ENCODE measurements around the gene MAP2K7. TPM values are rescaled to one million over a fixed set of nuclear protein-coding genes. Genes with fewer than 3 reads are reported as not detected.

The MAP2K7 gene
- total RNA-seq, 1 experiment from 2014 or later: 8.3 TPM

DNA sequence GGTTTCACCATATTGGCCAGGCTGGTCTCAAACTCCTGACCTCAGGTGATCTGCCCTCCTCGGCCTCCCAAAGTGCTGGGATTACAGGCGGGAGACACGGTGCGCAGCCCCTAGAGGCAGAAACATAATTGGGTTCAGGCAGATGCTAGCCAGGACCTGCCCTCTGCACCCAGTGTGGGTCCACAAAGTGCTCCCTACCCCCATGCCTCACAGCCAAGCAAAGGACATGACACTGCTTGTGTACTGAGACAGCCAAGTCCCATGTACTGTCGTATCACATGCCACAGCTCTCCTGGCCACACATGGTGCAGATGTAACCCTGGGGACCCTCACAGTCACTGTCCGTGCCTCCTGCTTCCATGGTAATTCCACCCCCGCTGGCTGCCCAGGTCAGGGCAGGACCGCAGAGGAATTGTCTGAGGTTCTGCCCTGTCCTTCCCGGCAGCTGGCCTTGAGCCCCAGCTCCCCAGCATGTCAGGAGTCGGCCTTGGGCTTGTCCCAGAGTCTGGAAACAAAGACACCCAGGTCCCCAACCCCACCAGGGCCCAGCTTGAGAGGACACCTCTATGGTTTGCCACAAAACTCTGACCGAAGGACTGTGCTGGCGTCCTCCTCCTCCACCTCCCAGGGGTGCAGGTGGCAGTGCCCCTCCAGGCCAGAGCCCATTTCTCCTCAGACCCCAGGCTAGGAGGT, 37.1 kb upstream of the MAP2K7 start:
- no peak for DNase-seq (ENCODE audit: low read depth)

DNA sequence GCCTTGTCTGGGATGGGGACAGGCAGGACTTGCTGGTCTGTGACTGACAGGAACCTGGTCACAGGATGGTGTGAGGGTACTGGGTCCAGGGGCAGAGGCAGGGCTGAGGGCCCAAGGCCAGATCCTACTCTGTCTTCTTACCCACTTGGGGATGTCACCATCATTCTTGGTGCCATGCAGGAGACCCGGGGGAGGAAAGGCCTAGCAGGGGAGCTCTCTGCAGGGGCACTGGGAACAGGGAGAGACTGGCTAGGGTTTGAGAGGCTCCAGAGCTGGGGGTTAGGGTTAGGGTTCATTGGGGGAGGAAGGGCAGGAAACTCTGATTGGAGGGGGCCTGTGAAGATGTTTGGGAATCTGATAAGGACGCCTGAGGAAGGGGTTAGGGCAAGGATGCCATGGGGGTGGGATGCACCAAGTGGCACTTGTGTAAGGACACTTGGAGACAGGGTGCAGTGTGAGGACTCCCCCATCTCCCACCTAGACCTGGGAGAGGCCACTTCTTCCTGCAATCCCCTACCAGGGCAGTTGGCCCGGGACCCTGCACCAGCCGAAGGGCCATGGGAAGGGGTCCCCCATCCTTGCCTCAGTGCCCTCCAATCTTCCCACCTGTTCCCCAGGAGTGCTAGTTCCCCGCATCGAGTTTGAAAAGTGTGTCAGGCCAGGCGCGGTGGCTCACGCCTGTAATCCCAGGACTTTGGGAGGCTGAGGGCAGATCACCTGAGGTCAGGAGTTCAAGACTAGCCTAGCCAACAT, 36.4 kb upstream of the MAP2K7 start:
- DNase-seq (ENCODE audit: low read depth): no peak

DNA sequence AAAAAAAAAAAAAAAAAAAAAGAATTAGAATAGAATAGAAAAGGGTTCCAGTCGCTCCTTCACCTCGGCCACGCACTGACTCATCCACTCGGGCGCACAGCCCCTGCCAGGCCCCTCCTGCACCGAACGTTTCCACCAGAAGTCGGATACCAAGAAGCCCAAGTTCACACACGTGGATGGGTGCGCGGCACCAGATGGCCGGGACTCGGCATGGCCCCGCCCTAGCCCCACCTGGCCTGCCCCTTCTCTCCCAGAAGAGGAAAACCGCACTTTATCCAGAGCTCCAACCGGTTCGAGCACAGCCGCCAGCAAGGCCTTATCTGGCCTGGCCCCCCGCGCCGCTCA, 35.4 kb upstream of the MAP2K7 start:
- DNase-seq (ENCODE audit: low read depth): no peak

DNA sequence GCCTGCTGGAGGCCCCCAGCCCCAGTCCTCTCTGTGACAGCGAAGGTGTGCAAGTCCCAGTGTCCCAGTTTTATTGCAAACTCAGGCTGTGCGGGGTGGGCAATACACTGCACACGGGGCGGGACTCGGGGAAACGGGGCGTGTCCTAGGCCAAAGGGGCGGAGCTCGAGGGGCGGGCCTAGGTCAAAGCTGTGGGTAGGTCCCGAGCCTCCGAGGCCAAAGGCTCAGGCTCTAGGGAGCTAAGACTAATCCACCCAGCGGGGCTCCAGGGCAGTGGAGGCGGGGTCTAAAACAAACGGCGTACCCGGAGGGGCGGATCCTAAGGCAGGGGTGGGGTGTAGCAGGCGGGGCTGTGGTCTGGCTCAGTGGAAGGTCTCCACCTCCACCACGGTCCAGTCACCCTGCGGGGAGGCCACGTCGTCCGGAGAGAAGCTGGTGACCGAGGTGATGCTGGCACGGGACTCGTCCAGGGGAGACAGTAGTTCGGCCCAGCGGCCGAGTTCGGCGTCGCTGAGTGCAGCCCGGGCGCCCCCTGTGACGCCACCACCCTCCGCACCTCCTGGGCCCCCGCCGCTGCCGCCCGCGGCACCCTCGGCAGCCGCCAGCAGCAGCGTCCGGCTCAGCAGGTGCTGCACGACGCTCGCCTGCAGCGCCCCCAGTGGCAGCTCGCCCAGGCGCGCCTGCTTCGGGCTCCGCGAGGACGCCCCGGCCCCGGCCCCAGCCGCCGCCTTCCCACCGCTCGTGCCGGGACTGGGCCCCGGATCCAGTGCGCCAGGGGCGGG, 34.8 kb upstream of the MAP2K7 start:
- DNase-seq (ENCODE audit: low read depth): no peak

DNA sequence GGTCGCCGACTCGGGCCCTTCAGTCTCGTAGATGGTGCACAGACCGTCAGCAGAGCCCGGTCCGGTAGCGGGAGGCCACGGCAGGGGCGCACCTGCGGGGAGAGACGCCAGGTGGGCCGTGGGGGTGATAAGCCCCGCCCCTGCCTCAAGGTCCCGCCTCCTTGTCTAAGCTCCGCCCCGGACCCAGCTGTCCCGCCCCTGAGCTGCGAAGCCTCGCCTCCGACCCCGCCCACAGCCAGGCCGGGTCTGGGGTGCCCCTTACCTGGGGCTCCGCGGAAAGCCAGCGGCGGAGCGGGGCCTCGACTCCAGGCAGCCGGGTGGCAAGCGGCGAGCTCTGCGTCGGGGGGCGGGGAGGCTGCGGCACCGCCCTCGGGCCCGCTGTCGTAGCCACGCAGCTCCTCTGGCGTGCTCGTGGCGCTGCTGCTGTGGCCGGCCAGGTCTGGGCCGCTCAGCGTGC, 34.2 kb upstream of the MAP2K7 start:
- no peak for DNase-seq (ENCODE audit: low read depth)

DNA sequence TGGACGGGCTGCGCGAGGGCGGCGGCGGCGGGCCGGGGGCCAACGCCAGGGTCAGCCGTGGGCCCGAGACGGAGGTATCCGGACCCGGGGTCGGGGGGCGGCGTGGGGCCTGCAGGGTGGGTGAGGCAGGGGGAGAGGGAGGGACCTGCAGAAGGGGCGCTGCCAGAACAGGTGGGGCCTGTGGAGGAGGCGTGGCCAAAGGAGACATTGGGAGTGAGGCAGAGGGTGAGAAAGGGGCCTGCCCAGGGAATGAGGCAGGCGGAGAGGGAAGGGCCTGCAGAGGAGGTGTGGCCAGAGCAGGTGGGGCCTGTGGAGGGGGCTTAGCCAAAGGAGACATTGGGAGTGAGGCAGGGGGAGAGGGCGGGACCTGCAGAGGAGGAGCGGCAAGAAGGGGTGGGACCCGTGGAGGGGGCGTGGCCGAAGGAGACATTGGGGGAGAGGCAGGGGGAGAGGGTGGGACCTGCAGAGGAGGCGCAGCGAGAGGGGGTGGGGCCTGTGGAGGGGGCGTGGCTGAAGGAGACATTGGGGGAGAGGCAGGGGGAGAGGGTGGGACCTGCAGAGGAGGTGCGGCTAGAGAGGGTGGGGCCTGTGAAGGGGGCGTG, 33.7 kb upstream of the MAP2K7 start:
- DNase-seq (ENCODE audit: low read depth): no peak

DNA sequence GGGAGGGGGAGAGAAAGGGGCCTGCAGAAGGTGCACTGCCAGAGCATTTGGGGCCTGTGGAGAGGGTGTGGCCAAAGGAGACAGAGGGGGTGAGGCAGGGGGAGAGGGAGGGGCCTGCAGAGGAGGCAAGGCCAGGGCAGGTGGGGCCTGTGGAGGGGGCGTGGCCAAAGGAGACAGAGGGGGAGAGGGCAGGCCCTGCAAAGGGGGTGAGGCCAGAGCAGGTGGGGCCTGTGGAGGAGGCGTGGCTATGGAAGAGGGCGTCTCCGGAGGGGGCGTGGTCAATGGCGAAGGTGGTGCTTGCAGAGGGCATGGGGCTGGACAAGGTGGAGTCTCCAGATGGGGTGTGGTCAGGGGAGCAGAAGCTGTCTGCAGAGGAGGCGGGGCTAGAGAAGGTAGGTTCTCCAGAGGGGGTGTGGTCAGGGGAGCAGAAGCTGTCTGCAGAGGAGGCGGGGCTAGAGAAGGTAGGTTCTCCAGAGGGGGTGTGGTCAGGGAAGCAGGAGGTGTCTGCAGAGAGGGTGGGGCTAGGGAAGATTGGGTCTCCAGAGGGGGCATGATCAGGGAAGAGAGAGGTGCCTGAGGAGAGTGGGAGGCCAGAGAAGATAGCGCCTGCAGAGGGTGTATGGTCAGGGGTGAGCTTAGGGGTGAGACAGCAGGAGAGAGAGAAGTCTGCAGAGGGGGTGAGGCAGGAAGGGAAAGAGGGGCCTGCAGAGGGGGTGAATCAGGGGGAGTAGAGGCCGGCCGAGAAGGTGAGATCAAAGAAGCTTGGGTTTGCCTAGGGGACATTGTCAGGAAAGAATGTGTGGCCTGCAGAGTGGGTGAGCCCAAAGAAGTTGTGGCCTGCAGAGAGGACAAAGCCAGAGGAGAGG, 32.9 kb upstream of the MAP2K7 start:
- peak; percentile 70 for DNase-seq (ENCODE audit: low read depth)

DNA sequence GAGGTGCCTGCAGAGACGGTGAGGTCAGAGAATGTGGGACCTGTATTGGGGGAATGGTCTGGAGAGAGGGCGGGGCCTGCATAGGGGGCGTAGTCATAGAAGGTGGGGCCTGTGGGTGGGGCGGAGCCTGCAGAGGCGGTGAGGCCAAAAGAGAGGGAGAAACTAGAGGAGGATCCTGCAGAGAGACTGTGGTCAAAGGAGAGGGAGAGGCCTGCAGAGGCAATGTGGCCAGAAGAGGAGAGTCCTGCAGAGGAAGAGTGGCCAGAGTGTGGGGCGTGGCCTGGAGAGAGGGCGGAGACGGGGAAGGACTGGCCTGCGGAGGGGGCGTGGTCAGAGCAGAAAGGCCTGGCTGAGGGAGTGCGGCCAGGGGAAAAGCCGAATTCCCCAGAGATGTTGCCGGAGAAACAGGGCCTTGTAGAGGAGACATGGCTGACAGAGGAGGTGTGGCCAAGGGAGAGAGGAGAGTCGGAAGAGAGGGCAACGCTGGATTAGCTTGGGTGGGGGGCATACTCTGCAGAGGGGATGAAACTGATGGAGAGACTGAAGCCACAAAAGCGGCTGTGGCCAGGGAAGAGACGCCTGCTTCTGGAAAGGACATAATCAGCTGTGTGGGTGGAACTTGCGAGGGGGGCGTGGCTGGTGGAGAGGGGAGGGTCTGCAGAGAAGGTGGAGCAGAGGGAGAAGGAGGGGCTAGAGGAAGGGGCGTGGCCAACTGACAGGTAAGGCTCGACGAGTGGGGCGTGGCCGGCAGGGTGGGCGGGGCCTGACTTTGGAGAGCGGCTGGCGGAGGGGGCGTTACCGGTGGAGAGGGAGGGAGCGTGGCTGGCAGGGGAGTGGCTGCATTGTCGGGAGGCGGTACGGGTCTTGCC, 32.0 kb upstream of the MAP2K7 start:
- peak; percentile 90 for DNase-seq (ENCODE audit: low read depth)

DNA sequence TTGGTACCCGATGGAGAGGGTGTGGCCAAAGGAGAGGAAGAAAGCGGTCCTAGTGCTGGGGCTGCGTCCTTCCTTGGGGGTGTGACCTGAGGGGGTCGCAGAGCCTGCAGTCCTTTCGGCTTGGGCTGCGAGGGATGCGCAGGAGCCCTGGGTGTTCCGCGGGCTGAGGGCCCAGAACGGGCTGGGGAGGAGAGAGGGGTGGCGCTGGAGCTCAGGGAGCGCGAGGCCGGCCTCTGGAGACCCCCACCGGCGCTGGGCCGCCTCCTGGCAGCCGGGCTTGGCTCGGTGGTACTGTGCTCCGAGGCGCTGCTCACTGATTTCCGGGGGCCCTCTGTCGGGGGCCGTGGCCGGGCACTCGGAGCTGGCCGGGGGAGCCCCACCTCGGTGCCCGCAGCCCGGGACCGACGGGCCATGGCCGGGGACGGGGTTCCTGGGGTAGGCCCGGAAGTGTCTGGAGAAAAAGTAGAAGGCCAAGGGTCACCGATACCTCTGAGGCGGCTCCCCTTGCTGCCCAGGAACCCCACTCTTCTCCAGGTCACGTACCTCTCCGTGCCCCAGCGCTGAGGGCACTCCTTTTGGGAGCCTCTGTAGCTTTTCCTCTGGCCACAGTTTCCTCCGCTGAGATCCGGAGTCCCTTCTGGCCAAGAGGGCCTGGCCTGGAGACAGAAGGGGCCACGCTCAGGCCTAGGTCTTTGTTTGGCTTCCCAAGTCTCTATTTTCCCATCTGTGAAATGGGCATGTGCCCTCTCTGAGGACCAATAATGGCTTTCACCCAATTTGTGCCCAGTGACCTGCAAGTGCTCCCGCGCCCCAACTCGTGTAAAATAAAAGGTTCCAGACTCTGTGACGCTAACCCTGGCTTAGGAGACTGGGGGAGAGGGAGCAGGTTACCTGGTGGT, 31.1 kb upstream of the MAP2K7 start:
- DNase-seq (ENCODE audit: low read depth): no peak

DNA sequence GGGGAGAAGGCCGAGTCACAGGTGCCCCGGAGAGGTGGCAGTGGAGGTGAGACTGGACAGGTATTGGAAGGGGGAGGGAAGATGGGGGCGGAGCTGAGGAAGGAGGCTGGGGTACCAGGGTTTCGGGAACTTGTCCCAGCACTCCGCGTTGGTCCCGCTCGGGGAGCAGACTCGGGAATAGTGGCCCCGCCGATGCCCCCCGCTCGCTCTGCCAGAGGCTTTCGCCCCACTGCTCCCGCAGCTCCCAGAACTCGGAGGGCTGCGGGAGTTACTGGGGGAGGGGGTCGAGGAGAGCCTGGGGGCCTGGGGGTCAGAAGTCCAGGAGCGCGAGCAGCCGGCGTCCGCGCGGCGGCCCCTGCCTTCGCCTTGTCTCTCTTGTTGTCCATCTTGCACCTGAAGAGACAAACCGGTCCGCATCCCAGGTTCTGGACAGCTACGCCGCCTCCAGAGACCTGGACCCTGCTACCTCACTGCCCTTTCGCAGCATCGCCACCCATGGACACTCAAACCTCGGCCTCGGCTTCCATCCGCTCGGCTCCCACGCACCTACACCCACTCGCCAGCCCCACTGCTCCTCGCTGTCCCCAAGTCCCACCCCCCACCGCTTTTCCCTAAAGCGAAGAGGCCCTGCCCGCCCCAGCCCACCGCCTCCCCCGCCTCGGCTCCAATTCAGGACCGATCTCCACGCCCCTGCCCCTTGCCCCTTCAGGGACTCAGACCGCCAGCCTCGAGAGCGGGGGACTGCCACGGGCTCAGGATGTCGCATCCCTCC, 30.2 kb upstream of the MAP2K7 start:
- DNase-seq (ENCODE audit: low read depth): no peak

DNA sequence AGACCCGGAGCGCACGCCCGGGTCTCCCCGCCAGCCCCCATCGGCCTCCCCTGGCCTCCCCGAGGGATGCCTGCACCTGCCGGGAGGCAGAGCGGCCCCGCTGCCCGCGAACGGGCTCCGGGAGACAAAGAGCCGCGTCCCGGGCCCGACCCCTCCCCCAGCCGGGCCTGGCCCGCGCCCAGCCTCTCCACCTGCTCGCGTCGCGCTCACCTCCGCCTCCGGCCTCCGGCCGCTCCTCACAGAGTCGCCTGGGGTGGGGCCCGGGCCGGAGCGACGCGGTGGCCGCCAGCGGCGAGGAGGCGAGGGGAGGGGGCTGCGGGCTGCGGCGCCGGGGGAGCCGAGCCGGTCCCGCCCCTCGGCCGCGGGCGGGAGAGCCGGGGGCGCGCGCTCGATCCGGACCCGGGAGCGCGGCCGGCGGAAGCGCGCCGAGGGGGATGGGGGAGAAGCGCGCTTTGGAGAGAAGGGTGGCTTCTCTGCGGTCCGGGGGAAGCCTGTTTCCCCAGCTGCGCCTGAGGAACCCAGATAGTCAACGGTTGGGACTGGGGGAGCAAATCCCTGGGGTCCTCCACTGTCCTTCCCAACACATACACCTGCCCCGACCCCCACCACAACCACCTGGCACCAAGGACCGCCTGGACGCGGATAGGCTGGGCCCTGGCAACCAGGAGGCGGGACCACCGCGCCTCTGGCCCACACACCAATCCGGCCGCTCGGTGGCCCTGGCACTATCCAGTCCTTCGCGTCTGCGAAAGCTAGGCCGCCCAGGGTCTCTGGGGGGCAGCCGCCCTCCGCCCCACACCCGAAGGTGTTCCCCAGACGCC, 29.4 kb upstream of the MAP2K7 start, which contains the start of gene PRR36:
PRR36 (minus strand) TSS at position 315 of the 821 bp plus-strand sequence. CDS start 701 bp downstream, outside the sequence.
- DNase-seq (ENCODE audit: low read depth): peak; percentile 36

DNA sequence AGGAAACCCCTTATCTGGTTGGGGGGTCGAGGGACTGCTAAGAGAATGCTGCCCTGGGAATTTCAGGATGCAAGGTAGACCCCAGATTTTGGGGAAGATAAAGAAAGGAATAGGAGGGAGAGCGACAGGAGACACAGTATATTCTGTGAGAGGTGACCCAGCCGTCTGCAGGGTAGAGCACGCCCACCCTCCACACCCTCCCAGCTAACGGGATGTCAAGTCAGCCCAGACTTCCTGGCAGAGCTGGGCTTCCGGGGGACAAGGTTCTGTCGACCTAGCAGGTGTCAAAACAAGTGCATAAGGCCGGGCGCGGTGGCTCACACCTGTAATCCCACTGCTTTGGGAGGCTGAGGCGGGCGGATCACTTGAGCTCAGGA, 28.8 kb upstream of the MAP2K7 start:
- DNase-seq (ENCODE audit: low read depth): no peak

DNA sequence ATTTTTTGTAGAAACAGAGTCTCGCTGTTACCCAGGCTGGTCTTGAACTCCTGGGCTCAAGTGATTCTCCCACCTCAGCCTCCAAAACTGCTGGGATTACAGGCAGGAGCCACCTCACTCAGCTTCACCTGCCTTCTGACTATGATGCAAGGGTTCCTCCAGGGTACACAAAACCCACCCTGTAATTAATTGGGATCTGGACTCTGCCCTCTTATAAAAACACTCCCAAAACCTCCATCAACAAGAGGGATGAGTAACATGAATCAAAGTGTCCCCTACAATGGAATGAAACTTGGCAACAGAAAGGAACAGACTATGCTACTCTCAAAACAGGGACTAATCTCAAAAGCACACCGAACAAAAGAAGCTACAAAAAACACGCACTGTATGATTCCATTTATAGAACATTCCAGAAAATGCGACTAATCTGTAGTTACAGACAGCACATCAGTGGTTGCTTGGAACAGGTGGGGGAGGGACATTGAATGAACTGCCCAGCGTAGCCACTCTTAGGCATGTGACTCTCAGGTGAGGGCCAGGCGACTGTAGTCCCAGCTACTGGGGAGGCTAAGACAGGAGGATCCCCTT, 26.3 kb upstream of the MAP2K7 start:
- DNase-seq (ENCODE audit: low read depth): no peak

DNA sequence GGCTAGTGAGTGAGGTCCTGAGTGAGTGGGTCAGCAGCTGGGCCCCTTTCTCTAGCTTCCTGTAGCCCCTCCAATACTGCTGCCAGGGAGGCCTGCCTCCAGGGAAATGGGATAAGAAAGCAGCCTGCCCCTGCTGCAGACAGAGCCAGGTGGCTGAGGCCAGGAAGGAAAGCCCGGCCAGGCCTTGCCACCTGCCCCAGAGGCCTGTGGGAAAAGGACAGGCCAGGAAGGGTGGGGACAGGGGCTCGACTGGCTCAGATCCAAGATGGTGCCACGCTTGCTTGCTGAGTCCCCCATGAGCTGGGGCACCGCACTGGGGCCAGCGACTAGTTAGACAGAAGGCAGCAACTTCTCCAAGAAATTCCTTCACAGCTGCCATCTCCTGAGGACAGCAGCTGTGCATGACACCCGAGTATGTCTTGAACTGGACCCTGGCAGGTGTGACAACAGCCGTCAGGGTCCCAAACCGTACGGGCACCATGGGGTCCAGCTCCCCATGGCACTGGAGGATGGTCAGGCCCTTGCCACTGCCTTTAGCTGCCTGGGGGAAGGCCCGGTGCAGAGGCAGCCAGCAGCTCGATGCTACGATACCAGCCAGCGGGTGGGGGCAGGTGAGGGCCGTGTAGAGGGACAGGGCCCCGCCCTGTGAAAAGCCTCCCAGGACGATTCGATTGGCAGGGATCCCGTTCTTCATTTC, 24.4 kb upstream of the MAP2K7 start:
- DNase-seq (ENCODE audit: low read depth): no peak

DNA sequence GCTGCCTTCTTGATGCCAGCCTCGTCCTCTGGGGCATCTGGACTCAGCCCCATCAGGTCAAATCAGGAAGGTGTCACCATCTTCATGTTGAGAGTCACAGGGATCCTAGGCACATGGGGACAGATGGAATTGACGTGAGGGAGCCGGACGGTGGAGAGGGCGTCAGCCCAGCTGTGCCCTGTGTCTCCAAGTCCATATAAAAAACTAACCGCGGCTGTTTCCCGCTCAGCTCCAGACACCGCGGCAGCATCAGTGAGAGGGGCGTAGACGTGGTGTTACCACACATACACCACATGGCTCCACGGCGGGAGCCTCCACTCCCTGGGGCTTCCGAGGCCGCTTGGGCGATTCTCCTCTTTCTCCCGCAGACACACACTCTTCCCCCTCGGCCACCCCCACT, 23.8 kb upstream of the MAP2K7 start:
- DNase-seq (ENCODE audit: low read depth): no peak

DNA sequence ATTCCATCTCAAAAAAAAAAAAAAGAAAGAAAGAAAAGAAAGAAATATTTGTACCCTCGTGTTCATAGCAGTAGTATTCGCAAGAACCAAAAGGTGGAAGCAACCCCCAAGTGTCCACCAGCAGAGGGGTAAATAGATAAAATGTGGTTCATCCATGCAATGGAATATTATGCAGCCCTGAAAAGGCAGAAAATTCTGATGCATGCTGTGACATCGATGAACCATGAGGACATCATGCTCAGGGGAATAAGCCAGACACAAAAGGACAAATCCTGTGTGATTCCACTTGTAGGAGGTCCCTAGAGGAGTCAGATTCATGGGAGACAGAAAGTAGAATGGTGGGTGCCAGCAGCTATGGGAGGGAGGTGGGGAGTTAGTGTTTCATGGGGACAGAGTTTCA, 21.8 kb upstream of the MAP2K7 start:
- no peak for DNase-seq (ENCODE audit: low read depth)
